T-helper 2 cell treated with Interferon-gamma antibody and Interleukin-4, amounts not matched to agents 5 μg/mL and 100 μg/mL, for 36 hours (primary cell): ENCODE results near the gene IRF2.

Experiments
- DNase-seq: peaks from one replicate; pipeline ENCODE4 v3.0.0; 2021; ENCODE audit warnings: low spot score
- H3K27ac Mint-ChIP-seq: one replicate; pipeline ENCODE4 v1.8.0; 2021; ENCODE audit warnings: mild to moderate bottlenecking, mixed read lengths
- H3K27me3 Mint-ChIP-seq: one replicate; pipeline ENCODE4 v1.8.0; 2021; ENCODE audit warnings: low read depth, mixed read lengths
- H3K36me3 Mint-ChIP-seq: one replicate; pipeline ENCODE4 v1.8.0; 2021; ENCODE audit warnings: low read depth, mixed read lengths
- H3K4me1 Mint-ChIP-seq: one replicate; pipeline ENCODE4 v1.8.0; 2021; ENCODE audit warnings: low read depth, mixed read lengths
- H3K4me3 Mint-ChIP-seq: one replicate; pipeline ENCODE4 v1.8.0; 2022; ENCODE audit warnings: mild to moderate bottlenecking, moderate library complexity, mixed read lengths
- H3K9me3 Mint-ChIP-seq: one replicate; pipeline ENCODE4 v1.8.0; 2021; ENCODE audit warnings: mixed read lengths

The IRF2 gene

DNA sequence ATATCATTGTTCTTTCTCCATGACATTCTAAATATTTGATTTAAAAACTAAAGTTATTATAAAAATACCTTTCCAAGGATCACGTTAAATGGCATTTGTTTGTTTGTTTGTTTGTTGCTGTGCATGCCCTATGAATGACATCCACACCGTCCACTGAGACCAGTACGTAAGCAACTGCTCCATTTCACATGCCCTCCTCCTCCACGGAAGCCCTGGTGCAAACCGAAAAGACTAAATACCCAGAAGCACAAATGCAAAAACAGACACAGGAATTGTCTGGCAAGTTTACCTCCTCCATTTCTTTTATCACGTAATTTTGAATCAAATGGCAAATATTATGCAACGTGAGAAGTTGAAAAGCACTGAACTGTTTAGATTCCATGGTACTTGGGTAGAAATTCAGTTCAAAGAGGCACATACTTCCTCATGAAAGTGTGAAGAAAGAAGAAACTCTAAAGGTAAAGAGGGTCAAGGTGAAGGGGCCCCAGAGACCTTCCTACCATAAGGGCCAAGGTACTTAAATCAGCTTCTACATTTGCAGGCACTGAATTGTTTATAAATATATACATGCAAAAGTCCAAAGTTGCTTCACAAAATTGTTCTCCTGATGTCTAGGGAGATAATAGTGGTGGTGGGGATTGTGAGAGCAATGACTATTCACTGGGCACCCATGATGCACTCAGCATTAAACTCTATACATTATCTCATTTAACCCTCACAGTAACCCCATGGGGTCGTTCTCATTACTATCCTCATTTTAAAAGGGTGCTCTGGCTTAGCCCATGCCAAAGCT, 23.4 kb downstream of the IRF2 start:
- H3K9me3 Mint-ChIP-seq = no peaks in the 10 kb centered on the region
- DNase-seq = no peak
- peaks cover 56% of the 10 kb centered on the region for H3K4me1 Mint-ChIP-seq
- H3K27ac Mint-ChIP-seq = no peak overlapping the region
- no peaks in the 10 kb centered on the region for H3K27me3 Mint-ChIP-seq
- no peak overlapping the region for H3K4me3 Mint-ChIP-seq
- H3K36me3 Mint-ChIP-seq = peaks cover 49% of the 10 kb centered on the region

GRCh38 chr4:184450045-184450444, 24.3 kb downstream of the IRF2 start:
- H3K4me3 Mint-ChIP-seq = peak overlapping the region; percentile 34
- H3K27ac Mint-ChIP-seq = peak overlapping the region; percentile 37
- DNase-seq = no peak
- H3K9me3 Mint-ChIP-seq = no peaks in the 10 kb centered on the region
- no peaks in the 10 kb centered on the region for H3K27me3 Mint-ChIP-seq
- peaks cover 61% of the 10 kb centered on the region for H3K4me1 Mint-ChIP-seq
- peaks cover 50% of the 10 kb centered on the region for H3K36me3 Mint-ChIP-seq

DNA sequence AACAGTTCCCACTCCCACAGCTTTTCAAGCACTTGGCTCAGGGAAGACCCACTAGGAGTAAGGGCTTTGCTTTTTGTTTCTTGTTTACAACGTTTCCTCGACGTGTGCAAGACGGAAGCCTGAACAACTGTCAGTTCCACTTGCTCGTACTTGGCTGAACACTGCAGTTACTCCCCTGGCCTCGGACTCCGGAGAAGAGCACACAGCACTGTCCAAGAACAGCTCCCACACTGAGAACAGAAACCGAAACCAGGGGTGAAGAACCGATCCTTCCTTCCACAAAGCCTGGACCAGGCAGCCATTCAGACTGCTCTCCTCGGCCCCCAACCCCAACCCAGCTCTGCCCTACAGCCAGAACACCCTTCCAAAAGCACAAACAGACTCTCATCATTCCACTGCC, 25.5 kb downstream of the IRF2 start:
- Mint-ChIP-seq H3K9me3 (no peaks in the 10 kb centered on the region), H3K4me3 (peak overlapping the region; percentile 78), H3K36me3 (peaks cover 55% of the 10 kb centered on the region), H3K27ac (peak overlapping the region; percentile 73), H3K27me3 (no peaks in the 10 kb centered on the region), H3K4me1 (peaks cover 70% of the 10 kb centered on the region)
- no peak for DNase-seq

- no peaks in the 10 kb centered on the region for H3K27me3 Mint-ChIP-seq
- H3K27ac Mint-ChIP-seq = no peak overlapping the region
- no peak for DNase-seq
- H3K4me1 Mint-ChIP-seq = peaks cover 71% of the 10 kb centered on the region
- no peaks in the 10 kb centered on the region for H3K9me3 Mint-ChIP-seq
- H3K4me3 Mint-ChIP-seq = peak overlapping the region; percentile 19
- peaks cover 60% of the 10 kb centered on the region for H3K36me3 Mint-ChIP-seq
Measured at GRCh38 chr4:184448141-184448540, 26.2 kb downstream of the IRF2 start.

DNA sequence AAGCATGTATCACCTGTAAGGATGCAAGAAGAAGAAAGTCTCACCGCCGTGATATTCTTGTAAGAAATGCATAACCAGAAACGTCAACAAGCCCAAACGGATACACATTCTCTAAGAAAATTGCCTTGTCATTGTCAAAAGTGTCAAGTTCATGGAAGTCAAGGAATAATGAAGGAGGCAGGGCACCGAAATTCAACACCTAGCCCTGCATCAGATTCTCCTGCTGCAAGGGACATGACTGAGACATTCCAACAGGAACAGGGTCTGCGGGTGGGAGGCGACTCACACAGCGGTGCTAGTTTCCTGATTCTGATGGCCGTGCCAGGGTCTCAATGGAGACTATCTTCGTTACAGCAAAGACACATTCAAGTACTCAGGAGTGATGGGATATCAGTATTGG, 26.7 kb downstream of the IRF2 start:
- peak overlapping the region; percentile 19 for H3K4me3 Mint-ChIP-seq
- no peak for DNase-seq
- no peaks in the 10 kb centered on the region for H3K27me3 Mint-ChIP-seq
- no peak overlapping the region for H3K27ac Mint-ChIP-seq
- H3K9me3 Mint-ChIP-seq = no peaks in the 10 kb centered on the region
- peaks cover 72% of the 10 kb centered on the region for H3K4me1 Mint-ChIP-seq
- H3K36me3 Mint-ChIP-seq = peaks cover 60% of the 10 kb centered on the region

DNA sequence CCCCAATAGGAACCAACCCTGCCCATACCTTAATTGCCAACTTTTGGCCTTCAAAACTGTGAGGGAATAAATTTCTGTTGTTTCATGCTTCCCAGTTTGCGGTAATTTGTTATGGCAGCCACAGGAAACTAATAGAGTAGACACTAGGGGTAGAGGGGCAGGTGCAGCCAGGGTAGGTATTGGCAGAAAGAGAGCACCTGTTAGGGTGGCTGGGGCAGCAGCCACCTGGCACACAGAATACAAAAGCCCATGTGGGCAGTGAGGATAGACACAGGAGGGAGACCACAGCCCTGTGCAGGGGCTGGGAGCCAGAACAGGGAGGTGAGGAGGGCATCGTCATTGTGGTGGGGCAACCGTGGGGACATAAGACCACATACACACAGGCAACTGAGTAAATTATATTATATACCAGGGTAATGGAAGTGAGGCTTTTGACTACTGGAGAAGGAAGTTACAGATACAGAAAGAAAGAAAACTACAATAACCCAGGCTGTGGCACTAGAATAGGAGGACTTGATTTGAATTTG, 28.2 kb downstream of the IRF2 start:
- Mint-ChIP-seq H3K27me3 (no peaks in the 10 kb centered on the region), H3K27ac (no peak overlapping the region), H3K9me3 (no peaks in the 10 kb centered on the region), H3K4me1 (peaks cover 74% of the 10 kb centered on the region), H3K36me3 (peaks cover 51% of the 10 kb centered on the region), H3K4me3 (no peak overlapping the region)
- DNase-seq = no peak

DNA sequence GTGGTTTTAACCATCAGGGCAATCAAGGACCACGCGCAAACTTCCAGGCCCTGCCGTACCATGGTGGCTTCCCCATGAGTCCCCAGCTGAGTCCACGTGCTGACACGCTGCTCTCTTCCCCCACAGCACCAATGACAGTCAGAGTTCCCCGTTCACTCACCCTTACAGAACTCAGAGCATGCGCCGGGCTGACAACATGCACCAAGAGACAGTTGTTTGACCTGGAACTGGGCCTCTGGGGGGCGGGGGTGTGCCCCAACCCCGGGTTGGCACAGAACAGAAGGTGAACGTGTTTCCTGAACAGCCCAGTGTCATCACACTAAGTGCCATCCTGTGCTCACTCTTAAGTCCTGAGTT, 29.4 kb downstream of the IRF2 start:
- H3K9me3 Mint-ChIP-seq = no peaks in the 10 kb centered on the region
- no peaks in the 10 kb centered on the region for H3K27me3 Mint-ChIP-seq
- no peak for DNase-seq
- H3K4me1 Mint-ChIP-seq = peaks cover 71% of the 10 kb centered on the region
- H3K36me3 Mint-ChIP-seq = peaks cover 50% of the 10 kb centered on the region
- no peak overlapping the region for H3K4me3 Mint-ChIP-seq
- no peak overlapping the region for H3K27ac Mint-ChIP-seq

DNA sequence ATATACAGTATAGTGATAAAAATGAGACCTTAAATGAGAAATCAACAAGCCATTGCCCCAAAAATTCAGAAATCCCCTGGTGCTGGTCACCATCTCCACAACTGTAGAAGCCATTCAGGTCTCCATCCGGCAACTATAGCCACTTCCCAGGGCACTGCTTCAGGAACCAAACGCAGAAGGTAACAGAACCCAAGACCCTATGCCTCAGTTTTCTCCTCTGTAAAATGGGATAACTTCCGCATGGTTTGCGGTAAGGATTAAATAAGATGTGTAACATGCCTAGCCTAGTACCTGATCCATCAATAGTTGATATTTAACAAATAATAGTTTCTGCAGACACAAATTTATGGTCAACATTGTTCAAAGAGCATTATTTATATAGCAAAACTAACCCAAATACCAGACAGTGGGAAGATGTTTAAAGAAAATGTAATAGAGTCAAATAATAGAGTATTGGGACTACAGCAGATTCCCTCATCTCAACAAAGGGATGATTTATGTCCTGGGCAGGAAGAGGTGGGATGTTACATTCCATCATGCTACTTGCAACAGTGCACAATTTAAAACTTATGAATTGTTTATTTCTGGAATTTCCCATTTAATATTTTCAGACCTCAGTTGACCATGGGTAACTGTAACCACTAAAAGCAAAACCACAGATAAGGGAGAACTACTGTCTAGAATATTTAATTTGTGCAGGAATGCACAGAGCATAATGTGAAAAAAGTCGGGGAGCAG, 30.0 kb downstream of the IRF2 start:
- H3K27ac Mint-ChIP-seq = no peak overlapping the region
- H3K27me3 Mint-ChIP-seq = no peaks in the 10 kb centered on the region
- H3K4me1 Mint-ChIP-seq = peaks cover 68% of the 10 kb centered on the region
- no peak overlapping the region for H3K4me3 Mint-ChIP-seq
- H3K9me3 Mint-ChIP-seq = no peaks in the 10 kb centered on the region
- DNase-seq = no peak
- H3K36me3 Mint-ChIP-seq = peaks cover 46% of the 10 kb centered on the region

GRCh38 chr4:184443318-184443717, 31.0 kb downstream of the IRF2 start:
- Mint-ChIP-seq H3K4me1 (peaks cover 64% of the 10 kb centered on the region), H3K9me3 (no peaks in the 10 kb centered on the region), H3K27ac (no peak overlapping the region), H3K36me3 (peaks cover 38% of the 10 kb centered on the region), H3K27me3 (no peaks in the 10 kb centered on the region), H3K4me3 (no peak overlapping the region)
- DNase-seq = no peak

- Mint-ChIP-seq H3K27me3 (no peaks in the 10 kb centered on the region), H3K4me1 (peaks cover 67% of the 10 kb centered on the region), H3K9me3 (no peaks in the 10 kb centered on the region), H3K4me3 (no peak overlapping the region), H3K27ac (no peak overlapping the region), H3K36me3 (peaks cover 29% of the 10 kb centered on the region)
- DNase-seq = no peak
Measured at GRCh38 chr4:184442314-184442635, 32.1 kb downstream of the IRF2 start.

DNA sequence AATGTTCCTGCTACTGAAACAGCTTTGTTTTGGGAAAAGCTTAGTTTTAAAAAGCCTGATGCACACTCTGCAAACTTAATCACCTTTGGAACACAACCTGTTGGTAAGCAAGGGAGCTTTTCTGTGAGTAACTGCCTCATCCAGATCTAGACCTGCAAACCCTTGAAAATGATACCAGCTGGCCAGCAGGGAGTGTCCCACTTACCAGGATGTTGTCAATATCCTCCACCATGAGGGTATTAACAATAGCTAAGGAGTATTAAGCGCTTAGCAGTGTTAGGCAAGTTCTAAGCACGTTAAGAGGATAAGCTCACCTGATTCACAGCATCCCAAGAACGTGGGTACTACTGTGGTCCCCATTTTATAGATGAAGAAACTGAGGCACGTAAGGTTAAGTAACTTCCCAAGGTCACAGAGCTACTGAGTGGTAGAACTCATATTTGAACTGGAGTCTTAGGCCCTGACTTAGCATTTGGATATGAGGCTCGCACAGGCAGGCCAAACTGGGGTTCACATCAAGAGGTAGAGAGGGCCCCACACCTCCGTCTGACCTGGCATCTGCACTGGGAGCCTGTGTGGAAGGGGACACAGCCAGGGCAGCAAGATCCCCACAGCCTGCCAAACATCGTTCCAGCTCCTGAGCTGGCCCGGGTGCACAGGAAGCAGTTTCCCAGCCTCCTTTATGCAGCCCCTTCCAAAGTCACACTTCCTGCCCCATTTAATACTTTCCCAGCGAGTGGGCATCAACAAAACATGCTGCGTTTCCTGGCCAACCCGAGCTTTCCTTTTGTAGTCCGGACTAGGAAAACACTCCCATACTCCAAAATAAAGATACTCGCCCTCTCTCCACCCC, 32.7 kb downstream of the IRF2 start:
- no peaks in the 10 kb centered on the region for H3K9me3 Mint-ChIP-seq
- no peak overlapping the region for H3K27ac Mint-ChIP-seq
- no peak overlapping the region for H3K4me3 Mint-ChIP-seq
- DNase-seq = no peak
- no peaks in the 10 kb centered on the region for H3K27me3 Mint-ChIP-seq
- H3K36me3 Mint-ChIP-seq = peaks cover 24% of the 10 kb centered on the region
- peaks cover 63% of the 10 kb centered on the region for H3K4me1 Mint-ChIP-seq

- DNase-seq = no peak
- Mint-ChIP-seq H3K4me3 (no peak overlapping the region), H3K36me3 (peaks cover 16% of the 10 kb centered on the region), H3K9me3 (no peaks in the 10 kb centered on the region), H3K27me3 (no peaks in the 10 kb centered on the region), H3K27ac (no peak overlapping the region), H3K4me1 (peaks cover 58% of the 10 kb centered on the region)
Measured at GRCh38 chr4:184440595-184441358, 33.6 kb downstream of the IRF2 start.

DNA sequence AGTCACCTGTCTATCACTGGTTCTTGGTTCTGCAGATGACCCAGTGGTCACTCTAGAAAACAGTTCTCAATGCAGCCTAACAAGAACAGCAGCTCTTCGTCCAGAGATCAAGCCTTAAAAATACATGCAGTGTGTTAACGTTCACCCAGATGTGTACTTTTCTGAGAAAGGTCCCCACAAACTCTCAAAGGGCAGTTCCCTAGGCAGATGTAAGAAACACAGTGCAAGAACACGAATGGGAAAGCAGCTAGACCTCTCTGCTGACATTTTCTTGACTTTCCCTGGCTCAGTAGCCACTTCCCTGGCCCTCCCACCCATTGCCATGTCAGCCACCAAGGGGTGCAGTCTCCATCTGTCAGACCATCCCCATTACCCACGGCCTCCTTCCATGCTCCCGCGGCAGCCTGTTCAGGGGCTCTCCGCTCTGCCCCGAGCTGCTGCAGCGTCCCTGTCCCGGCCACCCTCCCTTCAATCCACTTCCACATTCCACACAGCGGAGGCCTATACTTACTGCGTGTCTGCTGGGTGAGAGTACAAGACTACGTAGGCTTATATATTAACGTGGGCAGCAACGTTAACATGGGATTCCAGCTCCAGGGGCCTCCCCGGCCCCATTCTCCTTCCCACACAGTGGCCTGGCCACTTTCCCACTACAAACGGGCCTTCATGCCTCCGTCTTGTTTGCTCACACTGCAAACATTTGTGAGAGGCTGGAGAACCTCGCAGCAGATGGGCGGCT, 34.3 kb downstream of the IRF2 start:
- Mint-ChIP-seq H3K27ac (peak overlapping the region; percentile 31), H3K27me3 (no peaks in the 10 kb centered on the region), H3K36me3 (peaks cover 16% of the 10 kb centered on the region), H3K4me1 (peaks cover 54% of the 10 kb centered on the region), H3K9me3 (no peaks in the 10 kb centered on the region), H3K4me3 (no peak overlapping the region)
- DNase-seq = no peak
